HG03097 (cell line): Measurements from ENCODE around the gene RPL22L1.
"Not testable (repeated sequence)": the region's sequence is repeated elsewhere in the genome, so short reads cannot be mapped to it uniquely, and the experiment has no call there.

Source experiments
- ATAC-seq: cut with Tn5 transposase; IDR thresholded peaks from one replicate; pipeline ENCODE4 v1.9.1; 2021; ENCODE audit not compliant: unreplicated experiment, low FRiP score

RPL22L1 gene

DNA sequence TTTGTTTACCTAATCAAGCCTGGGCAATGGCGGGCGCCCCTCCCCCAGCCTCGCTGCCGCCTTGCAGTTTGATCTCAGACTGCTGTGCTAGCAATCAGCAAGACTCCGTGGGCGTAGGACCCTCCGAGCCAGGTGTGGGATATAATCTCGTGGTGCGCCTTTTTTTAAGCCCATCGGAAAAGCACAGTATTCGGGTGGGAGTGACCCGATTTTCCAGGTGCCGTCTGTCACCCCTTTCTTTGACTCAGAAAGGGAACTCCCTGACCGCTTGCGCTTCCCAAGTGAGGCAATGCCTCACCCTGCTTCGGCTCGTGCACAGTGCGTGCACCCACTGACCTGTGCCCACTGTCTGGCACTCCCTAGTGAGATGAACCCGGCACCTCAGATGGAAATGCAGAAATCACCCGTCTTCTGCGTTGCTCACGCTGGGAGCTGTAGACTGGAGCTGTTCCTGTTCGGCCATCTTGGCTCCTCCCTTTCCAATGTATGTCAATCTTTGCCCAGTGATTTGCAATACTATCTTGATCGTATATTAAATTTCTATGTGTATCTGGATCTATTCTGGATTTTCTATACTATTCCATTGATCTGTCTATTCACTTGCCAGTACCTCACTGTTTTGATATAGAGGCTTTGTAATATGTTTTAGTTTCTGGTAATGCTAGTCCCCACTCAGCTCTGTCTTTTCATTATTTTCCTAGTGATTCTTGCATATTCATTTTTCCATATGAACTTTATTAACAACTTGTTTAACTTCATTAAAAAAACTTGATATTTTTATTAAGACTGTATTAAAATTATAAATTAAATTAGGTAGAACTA lies 14.3 kb upstream of the RPL22L1 start:
- ATAC-seq: not testable (repeated sequence)

DNA sequence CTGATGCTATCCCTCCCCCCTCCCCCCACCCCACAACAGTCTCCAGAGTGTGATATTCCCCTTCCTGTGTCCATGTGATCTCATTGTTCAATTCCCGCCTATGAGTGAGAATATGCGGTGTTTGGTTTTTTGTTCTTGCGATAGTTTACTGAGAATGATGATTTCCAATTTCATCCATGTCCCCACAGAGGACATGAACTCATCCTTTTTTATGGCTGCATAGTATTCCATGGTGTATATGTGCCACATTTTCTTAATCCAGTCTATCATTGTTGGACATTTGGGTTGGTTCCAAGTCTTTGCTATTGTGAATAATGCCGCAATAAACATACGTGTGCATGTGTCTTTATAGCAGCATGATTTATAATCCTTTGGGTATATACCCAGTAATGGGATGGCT lies 8.7 kb upstream of the RPL22L1 start:
- ATAC-seq: not testable (repeated sequence)

DNA sequence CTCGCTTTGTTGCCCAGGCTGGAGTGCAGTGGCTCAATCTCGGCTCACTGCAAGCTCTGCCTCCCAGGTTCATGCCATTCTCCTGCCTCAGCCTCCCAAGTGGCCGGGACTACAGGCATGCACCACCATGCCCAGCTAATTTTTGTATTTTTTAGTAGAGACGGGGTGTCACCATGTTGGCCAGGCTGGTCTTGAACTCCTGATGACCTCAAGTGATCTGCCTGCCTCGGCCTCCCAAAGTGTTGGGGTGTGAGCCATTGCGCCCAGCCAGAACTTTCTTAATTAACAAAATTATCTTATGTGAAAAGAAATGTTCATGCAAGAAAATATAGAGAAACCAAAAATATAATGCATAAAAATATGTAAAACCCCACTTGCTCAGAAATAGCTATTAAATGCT lies 7.3 kb upstream of the RPL22L1 start:
- not testable (repeated sequence) for ATAC-seq

DNA sequence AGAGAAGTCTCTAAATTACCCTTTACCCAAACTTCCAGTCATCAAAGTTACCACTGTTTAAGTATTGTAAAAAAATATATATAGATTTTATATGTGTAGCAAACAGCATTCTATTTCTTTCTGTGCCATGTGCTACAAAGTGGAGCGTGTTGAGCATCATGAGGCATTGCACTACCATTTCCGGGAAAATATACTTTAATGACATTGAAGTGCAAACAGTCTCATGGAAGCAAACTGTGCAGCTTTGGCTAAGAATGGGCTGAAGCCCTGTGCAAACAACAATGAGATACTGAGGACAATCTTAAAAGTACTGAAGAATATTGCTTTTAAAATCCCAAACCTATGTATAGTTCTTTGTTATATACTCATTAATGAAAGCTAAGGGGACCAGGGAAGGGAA lies 6.5 kb upstream of the RPL22L1 start:
- no peak for ATAC-seq

DNA sequence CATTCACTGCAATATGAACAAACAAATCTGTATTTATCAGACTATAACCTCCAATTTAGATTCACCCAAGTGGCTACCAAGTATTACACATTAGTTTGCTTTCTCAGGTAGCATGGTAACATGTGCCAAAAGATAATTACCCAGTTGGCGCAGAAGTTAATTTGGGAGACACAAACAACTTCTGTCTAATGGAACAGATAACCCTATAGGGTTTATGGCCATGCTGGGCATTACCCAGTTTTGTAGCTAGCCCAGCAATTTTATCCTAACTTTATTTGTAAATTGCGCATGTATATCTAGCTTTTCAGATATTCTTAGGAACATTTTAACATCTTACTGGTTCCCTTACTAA lies 780 bp downstream of the RPL22L1 start:
- ATAC-seq: no peak

DNA sequence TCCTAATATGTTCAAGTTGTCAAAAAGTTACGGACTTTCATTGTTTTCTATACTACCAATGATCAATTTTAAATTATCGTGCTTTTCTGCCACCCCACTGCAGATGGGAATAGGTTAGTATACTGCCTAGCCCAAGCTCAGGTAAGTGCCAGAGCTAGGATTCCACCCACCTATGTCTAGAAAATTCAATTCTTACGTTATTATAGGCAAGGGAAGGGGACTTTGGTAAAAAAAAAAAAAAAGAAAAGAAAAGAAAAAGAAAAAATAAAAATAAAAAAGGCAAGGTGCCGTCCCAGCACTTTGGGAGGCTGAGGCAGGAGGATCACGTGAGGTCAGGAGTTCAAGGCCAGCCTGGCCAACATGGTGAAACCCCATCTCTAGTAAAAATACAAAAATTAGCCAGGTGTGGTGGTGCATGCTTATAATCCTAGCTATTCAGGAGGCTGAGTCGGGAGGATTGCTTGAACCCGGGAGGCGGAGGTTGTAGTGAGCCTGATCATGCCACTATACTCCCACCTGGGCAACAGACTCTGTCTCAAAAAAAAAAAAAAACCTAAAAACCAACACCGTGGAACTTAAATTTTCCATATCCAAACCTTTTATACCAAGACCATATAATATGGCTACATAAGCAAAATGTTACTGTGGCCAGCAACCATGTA lies 1.3 kb downstream of the RPL22L1 start:
- no peak for ATAC-seq

DNA sequence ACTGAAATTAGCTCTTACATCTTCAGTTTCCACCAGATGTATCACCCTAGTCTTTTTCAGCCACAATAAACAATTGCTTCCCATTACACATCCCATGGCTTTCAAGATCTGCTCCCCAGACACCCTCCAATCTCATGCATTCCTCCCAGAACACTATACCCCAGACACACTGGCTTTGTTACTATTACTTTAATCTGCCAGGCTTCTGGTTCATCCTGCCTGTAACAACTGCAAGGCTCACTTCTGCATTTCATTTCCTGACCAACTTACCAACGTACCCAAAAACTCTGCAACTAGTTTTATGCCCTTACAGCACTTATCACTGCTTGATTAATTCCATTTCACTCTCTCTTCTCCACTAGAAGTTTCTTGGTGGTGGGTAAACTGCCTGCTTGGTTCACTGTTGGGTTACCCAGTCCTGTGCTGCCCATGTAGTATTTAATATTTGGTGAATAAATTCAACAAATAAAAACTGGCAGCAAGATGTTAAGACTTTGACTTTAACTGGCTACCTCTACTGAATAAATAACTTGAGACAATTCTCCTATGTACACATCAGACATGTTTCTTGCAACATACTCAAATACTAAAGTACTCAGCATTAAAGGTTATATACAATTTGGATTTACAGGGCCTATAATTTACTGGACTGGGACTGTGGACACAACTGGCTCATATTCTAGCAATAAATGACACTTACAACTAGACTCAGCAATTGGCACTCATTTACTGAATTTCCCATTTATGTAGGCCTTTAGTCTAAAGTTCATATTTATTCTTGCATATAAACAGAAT lies 2.7 kb downstream of the RPL22L1 start:
- no peak for ATAC-seq

DNA sequence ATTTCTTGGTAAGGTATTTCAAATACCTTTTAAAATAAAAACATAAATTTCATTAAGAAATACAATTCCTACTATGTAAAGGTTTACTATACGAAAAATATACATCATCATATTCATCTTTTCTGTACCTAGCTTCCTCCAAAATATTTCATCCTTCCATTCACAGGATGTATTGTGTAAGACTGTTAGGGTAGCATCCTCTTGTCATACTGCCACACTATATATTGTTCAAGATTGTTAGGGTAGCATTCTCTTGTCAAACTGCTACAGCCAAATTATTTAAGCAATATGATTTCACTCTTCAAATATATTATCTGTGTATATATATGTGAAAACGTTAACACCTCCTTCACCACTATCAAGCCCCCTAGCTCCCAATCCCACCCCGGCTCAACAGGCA lies 3.5 kb downstream of the RPL22L1 start:
- ATAC-seq: no peak

DNA sequence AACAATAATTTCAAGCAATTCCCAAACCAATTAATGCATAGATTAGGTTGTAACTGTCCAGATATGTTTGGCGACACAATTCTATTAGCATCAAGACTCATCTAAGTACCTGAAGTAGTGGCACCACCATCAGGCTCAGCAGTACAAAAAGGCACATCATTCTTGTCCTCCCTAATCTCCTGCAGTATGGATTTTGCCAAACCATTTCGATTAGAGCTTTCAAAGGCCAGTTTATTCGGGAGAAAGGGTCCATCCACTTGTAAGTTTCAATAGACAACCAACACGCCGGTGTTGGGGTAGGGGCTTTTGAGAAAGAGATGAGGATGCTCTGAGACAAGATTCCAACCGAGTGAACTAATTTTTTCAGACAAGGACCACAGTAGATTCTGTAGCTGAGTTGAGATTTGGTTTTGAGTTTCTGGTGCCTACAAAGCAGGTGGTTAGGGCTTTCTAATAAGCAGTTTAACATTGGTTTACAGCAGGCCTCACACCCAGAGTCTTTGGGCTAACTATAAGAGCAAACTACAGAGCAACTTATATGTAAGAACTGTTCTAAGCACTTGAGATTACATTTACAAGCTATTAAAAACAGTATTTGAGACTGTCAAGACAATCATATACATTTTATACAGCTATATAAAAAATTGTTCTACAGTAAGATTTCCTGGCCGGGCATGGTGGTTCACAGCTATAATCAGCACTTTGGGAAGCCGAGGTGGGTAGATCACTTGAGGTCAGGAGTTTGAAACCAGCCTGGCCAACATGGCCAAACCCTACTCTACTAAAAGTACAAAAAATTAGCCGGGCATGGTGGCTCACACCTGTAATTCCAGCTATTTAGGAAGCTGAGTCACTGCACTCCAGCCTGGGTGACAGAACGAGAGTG lies 4.5 kb downstream of the RPL22L1 start:
- ATAC-seq: no peak

DNA sequence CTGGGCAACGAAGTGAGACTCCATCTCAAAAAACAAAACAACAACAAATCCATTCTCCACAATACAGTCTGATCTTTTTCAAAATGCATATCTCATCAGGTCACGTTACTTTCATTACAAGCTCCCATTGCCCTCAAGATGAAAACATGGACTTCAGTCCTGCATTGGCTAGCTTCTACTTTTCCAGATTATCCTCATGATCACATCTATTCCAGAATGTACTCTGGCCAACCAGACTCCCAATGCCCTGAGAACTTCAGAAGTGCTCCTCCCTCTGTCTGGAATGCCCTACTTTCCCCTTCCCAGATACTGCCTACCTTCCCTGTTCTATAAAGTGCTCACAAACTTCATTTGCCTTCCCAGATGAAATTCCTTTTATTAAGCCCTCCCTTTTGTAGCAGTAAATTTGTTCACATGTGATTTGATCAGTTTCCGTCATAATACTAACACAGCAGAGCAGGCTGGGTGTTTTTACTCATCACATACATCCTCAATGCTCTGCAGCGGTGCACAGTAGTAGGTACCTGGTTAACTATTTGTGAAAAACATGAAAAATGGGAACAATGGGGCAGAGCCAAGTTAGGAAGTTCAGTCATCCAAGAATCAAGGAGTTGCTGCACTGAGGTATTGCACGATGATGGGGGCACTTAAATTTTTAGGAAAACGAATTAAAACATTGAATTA lies 5.3 kb downstream of the RPL22L1 start:
- no peak for ATAC-seq

DNA sequence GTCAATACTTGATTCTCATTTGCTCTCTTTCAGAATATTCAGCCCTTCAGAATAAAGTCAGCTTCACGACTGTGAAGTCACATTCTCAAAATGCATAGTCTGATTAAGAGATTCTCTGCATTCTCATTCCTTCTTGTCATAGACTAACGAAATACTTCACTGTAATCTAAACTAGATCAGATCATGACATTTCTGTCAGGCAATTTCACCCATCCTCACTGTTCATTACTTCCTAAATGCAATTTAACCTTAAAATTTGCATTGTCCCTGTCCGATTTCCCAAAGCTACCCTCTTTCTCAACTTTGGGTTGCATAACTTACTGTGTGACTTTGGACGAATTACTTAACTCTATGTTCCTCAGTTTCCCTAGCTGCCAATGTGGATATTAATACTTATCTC lies 6.2 kb downstream of the RPL22L1 start:
- no peak for ATAC-seq

DNA sequence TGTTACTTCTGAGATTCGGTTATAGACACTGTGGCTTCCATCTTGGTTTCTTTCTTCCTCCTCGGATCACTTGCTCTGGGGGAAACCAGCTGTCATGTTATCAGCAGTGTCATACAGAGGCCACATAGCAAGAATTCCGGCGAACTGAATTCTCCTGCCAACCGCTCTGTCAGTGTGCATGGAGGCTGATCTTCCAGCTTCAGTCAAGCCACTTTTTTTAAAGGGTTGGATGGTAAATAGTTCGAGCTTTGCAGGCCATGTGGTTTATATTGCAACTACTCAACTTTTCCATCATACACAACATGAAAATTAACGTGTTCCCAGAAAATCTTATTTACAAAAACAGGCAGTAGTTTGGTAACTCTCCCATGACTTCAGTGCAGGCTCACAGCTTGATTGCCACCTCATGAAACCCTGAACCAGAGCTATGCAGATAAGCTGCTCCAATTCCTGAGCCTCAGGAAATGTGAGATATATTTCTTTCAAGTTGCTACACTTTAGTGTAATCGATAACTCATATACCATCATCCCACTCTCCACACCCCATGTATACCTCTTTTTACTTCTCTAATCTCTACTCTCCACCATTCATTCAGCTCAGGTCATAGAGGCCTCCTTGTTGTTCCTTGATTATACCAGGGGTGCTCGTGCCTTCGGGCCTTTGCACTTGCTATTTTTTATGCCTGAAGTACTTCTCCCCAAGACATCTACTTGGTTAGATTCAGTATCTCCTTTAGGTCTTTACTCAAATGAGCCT lies 7.2 kb downstream of the RPL22L1 start:
- ATAC-seq: no peak

DNA sequence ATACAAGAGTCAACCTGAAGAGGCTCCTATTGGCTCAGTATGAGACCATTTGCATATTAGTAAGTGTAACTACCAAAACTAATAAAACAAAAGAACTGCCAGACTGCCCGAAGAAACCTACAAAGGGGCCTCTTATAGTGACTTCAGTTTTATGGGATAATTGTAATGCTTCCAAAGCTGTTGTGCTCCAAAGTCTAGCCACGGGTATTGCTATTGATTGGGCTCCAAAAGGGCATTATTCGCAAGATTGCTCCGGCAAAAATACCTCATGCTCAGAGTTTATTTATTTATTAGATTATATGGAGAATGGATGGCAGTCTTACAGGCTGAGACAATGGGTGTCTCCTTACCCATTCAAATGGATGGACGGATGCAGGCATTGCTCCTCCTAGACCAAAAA lies 11.4 kb downstream of the RPL22L1 start:
- no peak for ATAC-seq

DNA sequence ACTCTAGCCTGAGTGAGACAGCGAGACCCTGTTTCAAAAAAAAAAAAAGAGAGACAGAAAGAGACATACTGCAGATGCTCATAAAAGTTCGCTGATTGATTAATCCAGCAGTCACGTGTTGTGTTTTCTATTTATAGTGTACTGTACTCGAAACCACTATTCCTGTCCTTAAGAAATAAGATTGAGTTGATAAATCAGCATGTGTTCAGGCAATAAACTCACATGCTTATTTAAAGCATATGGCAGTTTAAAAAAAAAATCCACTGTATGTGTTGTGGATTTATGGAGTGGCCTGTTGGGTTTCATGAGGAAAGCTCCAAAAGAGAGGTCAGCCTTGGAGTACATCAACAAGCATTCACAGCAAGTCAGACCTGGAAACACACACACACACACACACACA lies 17.7 kb downstream of the RPL22L1 start:
- ATAC-seq: no peak

DNA sequence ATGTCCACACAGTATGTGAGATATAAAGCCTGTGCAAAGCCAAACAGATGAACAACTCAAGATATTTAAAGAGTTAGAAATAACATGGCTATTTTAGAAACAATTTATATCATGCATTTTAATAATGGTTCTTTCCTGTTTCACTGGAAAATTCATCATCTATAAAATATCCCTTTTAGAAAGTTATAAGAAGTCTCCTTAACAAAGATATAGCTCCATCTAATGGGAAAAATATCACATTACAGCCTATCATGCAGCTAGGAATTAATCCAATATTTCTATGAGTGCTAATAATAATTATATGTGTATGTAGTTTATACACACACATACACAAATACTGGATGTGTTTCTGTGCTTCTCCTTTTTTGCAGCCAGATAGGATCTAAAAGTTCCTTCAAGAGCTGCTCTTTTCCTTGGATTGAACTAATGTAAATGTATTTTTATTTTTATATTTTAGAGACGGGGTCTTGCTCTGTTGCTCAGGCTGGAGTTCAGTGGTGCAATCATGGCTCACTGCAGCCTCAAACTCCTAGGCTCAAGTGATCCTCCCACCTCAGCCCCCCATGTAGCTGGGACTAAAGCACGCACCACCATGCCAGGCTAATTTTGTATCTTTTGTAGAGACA lies 21.6 kb downstream of the RPL22L1 start:
- ATAC-seq: no peak

DNA sequence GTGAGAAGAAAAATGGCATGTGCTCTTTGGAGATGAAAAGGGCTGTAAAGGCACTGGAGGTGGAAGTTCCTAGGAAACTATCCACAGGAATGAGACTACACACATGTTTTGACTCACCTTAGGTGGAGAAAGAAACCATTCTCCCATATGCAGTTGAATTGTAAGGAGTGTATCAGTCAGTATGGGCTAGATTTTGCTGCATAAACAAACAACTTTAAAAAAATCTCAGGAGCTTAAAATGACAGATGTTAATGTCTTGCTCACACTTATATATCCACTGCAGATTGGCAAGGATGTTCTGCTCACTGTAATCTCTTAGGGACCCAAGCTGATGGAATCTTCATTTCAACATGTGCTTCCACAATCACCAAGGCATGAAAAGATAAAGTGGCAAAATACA lies 25.6 kb downstream of the RPL22L1 start:
- no peak for ATAC-seq

DNA sequence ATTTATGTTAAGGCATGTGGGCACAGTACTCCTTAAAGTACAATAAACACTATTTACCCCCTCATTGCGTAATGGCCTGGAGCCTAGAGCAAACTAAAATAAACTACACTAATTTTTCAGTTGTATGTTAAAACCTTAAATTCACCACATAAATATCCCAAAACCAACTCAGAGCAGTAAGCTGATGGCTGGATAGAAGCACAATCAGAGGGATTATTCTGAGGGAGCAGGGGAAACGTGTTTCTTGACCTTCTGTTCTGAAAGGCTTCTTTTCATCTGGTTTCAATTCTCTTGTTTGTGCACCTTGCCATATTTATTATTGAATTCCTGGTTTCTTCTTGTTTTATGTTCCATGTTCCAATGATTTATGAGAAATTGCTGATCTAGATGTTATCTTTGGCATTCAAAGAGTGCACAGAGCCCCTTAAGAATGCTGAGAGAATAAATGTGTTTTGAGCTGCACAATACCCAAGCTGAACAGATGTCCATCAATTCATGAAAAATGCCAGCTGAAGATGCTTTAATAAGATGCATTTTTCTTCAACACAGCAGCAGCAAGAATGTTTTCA lies 29.6 kb downstream of the RPL22L1 start:
- no peak for ATAC-seq

DNA sequence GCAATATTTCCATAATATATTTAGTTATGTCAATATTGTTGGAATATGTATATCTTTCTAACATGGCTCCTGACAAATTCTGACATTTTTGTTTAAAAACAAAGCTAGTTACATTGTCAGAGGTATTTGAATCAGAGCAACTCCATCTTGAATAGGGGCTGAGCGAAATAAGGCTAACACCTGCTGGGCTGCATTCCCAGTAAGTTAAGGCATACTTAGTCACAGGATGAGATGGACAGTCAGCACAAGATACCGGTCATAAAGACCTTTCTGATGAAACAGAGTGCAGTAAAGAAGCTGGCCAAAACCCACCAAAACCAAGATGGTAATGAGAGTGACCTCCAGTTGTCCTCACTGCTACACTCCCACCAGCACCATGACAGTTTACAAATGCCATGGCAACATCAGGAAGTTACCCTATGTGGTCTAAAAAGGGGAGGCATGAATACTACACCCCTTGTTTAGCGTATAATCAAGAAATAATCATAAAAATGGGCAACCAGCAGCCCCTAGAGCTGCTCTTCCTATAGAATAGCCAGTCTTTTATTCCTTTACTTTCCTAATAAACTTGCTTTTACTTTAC lies 30.4 kb downstream of the RPL22L1 start:
- no peak for ATAC-seq
